Measurements from ENCODE around the gene SH3GL3. TPM values are rescaled to one million over a fixed set of nuclear protein-coding genes. Genes with fewer than 3 reads are reported as not detected.

Gene SH3GL3
- total RNA-seq, 1 donor from 2014 or later, result not detected

DNA sequence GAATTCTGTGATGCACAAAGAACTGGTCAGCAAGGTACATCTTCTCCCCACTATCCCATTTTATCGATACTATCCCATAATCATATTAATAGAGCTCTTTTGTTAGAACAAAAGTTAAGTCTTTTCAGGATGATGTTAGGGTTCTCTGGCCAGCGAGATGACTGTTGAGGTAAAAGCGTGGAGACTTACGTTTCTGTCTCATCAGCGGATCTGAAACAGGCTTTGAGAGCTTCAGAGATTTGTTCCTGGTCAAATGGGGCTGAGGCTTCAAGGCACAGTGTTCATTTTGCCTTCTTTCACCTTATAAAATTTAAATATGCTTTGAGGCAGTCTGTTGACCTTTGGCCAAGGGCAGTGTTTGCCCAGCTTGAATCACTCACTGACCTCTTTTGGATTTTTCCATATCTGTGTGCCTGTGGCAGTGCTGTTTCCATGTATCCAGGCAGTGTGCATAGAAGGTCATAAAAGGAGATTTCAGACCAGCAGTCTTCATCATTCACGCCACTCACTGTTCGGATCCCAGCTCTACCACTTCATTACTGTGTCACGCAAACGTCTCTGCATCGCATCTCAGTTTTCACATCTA, 209.9 kb downstream of the SH3GL3 start:
- DNase-seq (ENCODE audit: extremely low read depth, low read depth, low spot score), result no peak

DNA sequence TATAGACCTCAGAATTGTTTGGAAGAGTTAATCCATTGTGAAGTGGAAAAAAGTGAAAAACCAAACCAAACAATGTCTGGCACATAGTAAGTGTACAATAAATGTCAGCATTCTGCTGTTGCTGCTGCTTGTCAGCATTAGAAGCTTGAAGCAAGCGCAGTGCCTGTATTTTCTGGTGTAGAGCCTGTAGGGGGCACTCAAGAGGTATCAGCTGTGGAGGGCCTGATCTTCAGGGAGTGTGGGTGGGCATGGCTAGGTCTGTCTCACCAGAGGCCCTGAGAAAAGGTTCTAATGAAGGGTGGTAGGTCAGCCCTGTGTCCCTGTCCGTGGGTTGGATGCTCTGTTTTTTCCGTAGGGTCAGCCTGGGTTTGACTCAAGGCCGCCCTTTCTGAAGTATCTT, 210.4 kb downstream of the SH3GL3 start:
- no peak for DNase-seq (ENCODE audit: extremely low read depth, low read depth, low spot score)

DNA sequence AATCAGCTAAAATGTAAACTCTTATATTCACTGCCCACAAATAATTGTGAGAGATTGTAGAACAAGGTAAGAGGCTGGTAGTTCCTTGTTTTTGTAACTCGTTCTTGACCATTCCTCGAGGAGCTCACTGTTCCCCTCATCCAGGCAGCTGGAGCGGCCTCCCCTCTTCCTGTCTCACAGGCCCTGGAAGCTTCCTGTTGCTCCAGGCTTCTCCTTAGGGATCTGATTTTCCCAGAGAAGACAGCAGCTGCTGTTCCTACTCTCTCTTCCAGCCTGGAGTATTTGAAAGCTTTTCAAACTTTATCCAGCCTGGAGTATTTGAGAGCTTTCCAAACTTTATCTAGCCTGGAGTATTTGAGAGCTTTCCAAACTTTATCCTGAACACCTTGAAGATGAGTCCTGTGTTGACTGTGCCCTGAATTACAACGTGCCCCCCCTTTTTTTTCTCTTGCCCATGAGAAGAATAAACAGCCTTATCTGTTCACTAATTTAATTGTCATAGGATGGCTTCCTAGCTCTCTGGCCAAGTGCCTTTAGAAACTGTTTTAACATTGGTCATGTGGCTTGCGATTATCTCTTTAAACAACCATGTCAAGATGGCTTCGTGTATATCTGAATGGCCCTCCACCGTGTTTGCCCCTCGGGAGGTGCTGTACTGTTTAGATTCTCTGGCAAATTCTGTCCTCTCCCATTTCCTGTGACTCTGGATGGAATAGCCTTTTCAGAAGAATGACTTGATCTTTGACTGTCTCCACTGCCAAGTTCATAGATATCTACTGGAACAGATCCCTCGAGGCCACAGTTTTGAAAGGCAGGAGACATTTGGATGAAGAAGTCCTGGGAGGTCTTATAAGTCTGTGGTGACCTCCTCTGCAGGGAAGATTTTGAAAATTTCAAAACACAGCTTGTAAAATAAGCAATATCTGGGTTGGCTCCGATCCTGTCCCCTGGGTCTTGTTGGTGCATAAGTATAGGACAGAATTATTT, 211.6 kb downstream of the SH3GL3 start:
- no peak for DNase-seq (ENCODE audit: extremely low read depth, low read depth, low spot score)

DNA sequence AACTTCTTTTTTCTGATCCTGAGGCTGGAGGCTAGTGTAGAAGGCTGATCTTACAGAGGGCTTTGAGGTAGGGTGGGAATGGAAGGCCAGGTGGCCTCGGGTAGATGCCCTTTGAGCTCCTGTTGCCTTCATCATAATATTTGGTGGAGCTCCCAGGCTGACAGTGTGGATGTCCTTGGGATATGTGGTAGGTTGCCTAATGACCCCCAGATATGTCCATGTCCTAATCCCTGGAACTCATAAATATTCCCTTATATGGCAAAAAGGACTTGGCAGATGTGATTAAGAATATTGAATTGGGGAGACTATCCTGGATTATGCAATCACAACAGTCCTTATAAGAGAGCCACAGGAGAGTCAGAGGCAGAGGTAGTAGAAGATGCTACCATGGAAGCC, 212.3 kb downstream of the SH3GL3 start:
- no peak for DNase-seq (ENCODE audit: extremely low read depth, low read depth, low spot score)

DNA sequence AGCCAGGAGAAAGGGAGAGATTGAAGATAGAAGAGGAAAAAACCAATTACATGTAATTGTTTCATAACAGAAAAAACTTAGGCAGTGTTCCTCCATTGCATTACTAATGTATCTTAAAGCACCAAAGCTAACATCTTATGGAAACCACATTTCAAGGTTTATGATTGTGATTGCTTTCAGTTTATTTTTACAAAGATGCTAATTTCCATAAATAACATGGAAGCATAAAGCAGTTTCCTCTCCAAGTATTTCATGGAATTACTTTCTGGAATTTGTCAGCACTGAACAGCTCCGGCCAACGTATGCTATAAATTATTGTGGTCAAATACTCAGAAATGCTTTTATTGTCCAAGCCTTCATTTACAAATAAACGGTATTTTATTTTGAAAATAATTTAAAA, 218.3 kb downstream of the SH3GL3 start:
- no peak for DNase-seq (ENCODE audit: extremely low read depth, low read depth, low spot score)

Other genes with a start within 250 kb of the SH3GL3 start
- 42.0 and 66.2 TPM in 2 replicates for gene HDGFL3, start 239.5 kb upstream of the SH3GL3 start, total RNA-seq
- 6.6 and 8.0 TPM in 2 replicates for gene BNC1, start 162.7 kb upstream of the SH3GL3 start, total RNA-seq
- gene ADAMTSL3, start 206.8 kb downstream of the SH3GL3 start, total RNA-seq, result 0.35 and 1.2 TPM in 2 replicates

Data from glomerular endothelial cell (primary cell).